Ovary (tissue), 3 donors: ENCODE measurements around the gene PALS2.

Source experiments
- EP300 ChIP-seq: sonication (generic); formaldehyde crosslinking; IDR thresholded peaks from one replicate; pipeline ENCODE4 v1.6.1; 2017; ENCODE audit warnings: antibody characterized with exemption
- POLR2A ChIP-seq: fragments of 450-650 bp; IDR thresholded peaks from one replicate; pipeline ENCODE4 v1.6.1; 2017; ENCODE audit warnings: antibody characterized with exemption, mild to moderate bottlenecking, moderate library complexity
- TF ChIP-seq, protein P1 (sequence below), 3 donors: fragments of 450-650 bp in 2 of 3; fragments of 200-600 bp in 1 of 3; IDR thresholded peaks; one replicate each; pipeline versions ENCODE4 v1.5.1 to v1.8.0; 2016 to 2022; ENCODE audit warnings: antibody characterized with exemption in 3 of 3, mild to moderate bottlenecking in 1 of 3
- donor health status: DM: no; HTN: no; CAD: no.

DNA sequence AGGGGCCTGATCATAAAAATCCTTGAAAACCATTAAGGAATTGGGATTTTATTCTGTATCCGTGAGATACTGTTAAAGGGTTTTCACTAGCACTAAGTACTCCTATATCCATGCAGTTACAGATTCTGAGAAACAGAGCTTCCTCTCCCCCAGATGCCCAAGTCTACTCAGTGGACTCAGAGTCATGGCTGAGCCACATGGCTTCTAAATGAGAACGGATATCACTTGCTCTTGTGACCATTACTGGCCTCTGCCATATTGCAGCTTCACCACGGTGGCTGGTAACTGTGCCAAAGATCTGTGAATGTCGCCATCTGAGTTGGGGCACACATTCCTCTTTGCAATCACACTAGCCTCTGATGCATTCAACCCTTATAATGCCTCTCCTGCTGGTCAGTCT is 42.0 kb upstream of the PALS2 start:
- TF ChIP-seq EP300 = no peak
- TF ChIP-seq POLR2A = no peak
- TF ChIP-seq, protein P1, sequence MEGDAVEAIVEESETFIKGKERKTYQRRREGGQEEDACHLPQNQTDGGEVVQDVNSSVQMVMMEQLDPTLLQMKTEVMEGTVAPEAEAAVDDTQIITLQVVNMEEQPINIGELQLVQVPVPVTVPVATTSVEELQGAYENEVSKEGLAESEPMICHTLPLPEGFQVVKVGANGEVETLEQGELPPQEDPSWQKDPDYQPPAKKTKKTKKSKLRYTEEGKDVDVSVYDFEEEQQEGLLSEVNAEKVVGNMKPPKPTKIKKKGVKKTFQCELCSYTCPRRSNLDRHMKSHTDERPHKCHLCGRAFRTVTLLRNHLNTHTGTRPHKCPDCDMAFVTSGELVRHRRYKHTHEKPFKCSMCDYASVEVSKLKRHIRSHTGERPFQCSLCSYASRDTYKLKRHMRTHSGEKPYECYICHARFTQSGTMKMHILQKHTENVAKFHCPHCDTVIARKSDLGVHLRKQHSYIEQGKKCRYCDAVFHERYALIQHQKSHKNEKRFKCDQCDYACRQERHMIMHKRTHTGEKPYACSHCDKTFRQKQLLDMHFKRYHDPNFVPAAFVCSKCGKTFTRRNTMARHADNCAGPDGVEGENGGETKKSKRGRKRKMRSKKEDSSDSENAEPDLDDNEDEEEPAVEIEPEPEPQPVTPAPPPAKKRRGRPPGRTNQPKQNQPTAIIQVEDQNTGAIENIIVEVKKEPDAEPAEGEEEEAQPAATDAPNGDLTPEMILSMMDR (IDR thresholded peaks at IDR 0.05) = no peak
